ENCODE measurements around the gene WNT6. TPM values are rescaled to one million over a fixed set of nuclear protein-coding genes. Genes with fewer than 3 reads are reported as not detected.

Gene WNT6
- total RNA-seq, 1 experiment from 2014 or later: 1.4 TPM

DNA sequence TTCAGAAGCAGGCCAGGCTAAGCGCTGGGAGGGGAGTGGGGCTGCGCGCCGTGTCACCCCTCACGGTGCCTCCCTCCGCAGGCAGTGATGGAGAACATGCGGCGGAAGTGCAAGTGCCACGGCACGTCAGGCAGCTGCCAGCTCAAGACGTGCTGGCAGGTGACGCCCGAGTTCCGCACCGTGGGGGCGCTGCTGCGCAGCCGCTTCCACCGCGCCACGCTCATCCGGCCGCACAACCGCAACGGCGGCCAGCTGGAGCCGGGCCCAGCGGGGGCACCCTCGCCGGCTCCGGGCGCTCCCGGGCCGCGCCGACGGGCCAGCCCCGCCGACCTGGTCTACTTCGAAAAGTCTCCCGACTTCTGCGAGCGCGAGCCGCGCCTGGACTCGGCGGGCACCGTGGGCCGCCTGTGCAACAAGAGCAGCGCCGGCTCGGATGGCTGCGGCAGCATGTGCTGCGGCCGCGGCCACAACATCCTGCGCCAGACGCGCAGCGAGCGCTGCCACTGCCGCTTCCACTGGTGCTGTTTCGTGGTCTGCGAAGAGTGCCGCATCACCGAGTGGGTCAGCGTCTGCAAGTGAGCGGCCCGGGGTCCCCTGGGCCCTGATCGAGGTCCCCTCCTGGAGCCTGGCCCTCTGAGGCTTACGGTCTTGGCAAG is 33.2 kb downstream of the WNT6 start:
- intact Hi-C loops (cut with micrococcal nuclease): no loop called here
- Histone ChIP-seq H3K27ac (ENCODE audit: low read depth, low read length) (peak overlapping the region; percentile 92), H3K36me3 (ENCODE audit: control insufficient read depth in 1 of 2, insufficient read depth in 2 of 2, low read length in 2 of 2) (no peaks in the 10 kb centered on the region), H4K20me1 (ENCODE audit: insufficient read depth) (no peaks in the 10 kb centered on the region), H2AFZ (ENCODE audit: low read depth, low read length, poor library complexity, severe bottlenecking) (no peak overlapping the region), H3K4me1 (ENCODE audit: control insufficient read depth in 1 of 2, insufficient read depth in 2 of 2, low read length in 2 of 2) (peaks cover 47 to 61% of the 10 kb centered on the region in 2 experiments), H3K4me3 (replicated peaks in 1 of 2; ENCODE audit: low read depth in 1 of 2, low read length in 2 of 2) (peak overlapping the region; percentile 69 to 76), H3K9me2 (ENCODE audit: insufficient read depth) (no peaks in the 10 kb centered on the region), H3K4me2 (ENCODE audit: low read length) (peak overlapping the region; percentile 92), H3K9ac (ENCODE audit: low read length) (peak overlapping the region; percentile 82), H3K9me3 (ENCODE audit: control insufficient read depth in 1 of 2, insufficient read depth in 1 of 2, low read depth in 1 of 2, low read length in 2 of 2) (no peaks in the 10 kb centered on the region), H3K79me2 (ENCODE audit: insufficient read depth, low read length) (no peaks in the 10 kb centered on the region; the same call in 1 of the 2 replicates), H3K27me3 (ENCODE audit: insufficient read depth, low read length) (no peaks in the 10 kb centered on the region)
- POLR2A ChIA-PET: interaction anchor here (1.0 to 1.7 kb wide), 2 partner anchors 9 to 109 kb away, joined by 3 to 4 read pairs; no protein-coding TSS in a partner anchor
- BruUV-seq (replicated peaks): no TSS peak
- ATAC-seq (peak; percentile 66), DNase-seq (ENCODE audit: low read depth, low spot score) (peak; percentile 56)
- CTCF ChIA-PET: interaction anchor here (0.7 to 10.3 kb wide), 6 partner anchors 14 to 109 kb away, joined by 3 to 278 read pairs (median 6); partner anchors contain the start of gene WNT10A
- RAD21 ChIA-PET (ENCODE audit: low non-redundant PET in 1 of 2, low total read pairs in 2 of 2, uncharacterized antibody in 2 of 2, unreplicated experiment in 2 of 2): no interaction called here
- no peak for TF ChIP-seq SRF (IDR thresholded peaks at IDR 0.05; ENCODE audit: low read depth)
- TF ChIP-seq TCF7L2 (IDR thresholded peaks at IDR 0.05; ENCODE audit: borderline replicate concordance, extremely low read depth, insufficient read depth, insufficient read length): peak; percentile 42
- TF ChIP-seq CBX3 (IDR thresholded peaks at IDR 0.05; ENCODE audit: low read depth): no peak
- TF ChIP-seq, protein P1, sequence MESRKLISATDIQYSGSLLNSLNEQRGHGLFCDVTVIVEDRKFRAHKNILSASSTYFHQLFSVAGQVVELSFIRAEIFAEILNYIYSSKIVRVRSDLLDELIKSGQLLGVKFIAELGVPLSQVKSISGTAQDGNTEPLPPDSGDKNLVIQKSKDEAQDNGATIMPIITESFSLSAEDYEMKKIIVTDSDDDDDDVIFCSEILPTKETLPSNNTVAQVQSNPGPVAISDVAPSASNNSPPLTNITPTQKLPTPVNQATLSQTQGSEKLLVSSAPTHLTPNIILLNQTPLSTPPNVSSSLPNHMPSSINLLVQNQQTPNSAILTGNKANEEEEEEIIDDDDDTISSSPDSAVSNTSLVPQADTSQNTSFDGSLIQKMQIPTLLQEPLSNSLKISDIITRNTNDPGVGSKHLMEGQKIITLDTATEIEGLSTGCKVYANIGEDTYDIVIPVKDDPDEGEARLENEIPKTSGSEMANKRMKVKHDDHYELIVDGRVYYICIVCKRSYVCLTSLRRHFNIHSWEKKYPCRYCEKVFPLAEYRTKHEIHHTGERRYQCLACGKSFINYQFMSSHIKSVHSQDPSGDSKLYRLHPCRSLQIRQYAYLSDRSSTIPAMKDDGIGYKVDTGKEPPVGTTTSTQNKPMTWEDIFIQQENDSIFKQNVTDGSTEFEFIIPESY (IDR thresholded peaks at IDR 0.05; ENCODE audit: extremely low read depth, insufficient replicate concordance, low read length): peak; percentile 64
- TF ChIP-seq YY1 (IDR thresholded peaks at IDR 0.05; ENCODE audit: extremely low read depth, insufficient replicate concordance, low read depth, low read length): peak; percentile 72
- TF ChIP-seq, protein P2, sequence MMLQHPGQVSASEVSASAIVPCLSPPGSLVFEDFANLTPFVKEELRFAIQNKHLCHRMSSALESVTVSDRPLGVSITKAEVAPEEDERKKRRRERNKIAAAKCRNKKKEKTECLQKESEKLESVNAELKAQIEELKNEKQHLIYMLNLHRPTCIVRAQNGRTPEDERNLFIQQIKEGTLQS (IDR thresholded peaks at IDR 0.05): no peak
- no peak for TF ChIP-seq EZH2phosphoT487 (IDR thresholded peaks at IDR 0.05; ENCODE audit: borderline replicate concordance)
- TF ChIP-seq EZH2 (IDR thresholded peaks at IDR 0.05): no peak
- TF ChIP-seq ELF1 (IDR thresholded peaks at IDR 0.05; ENCODE audit: borderline replicate concordance, low read depth): no peak
- TF ChIP-seq ZFX (IDR thresholded peaks at IDR 0.05): peak; percentile 91
- TF ChIP-seq SP1 (IDR thresholded peaks at IDR 0.05; ENCODE audit: low read depth): no peak
- no peak for TF ChIP-seq FOSL1 (IDR thresholded peaks at IDR 0.05; ENCODE audit: low read depth)
- TF ChIP-seq, protein P3, sequence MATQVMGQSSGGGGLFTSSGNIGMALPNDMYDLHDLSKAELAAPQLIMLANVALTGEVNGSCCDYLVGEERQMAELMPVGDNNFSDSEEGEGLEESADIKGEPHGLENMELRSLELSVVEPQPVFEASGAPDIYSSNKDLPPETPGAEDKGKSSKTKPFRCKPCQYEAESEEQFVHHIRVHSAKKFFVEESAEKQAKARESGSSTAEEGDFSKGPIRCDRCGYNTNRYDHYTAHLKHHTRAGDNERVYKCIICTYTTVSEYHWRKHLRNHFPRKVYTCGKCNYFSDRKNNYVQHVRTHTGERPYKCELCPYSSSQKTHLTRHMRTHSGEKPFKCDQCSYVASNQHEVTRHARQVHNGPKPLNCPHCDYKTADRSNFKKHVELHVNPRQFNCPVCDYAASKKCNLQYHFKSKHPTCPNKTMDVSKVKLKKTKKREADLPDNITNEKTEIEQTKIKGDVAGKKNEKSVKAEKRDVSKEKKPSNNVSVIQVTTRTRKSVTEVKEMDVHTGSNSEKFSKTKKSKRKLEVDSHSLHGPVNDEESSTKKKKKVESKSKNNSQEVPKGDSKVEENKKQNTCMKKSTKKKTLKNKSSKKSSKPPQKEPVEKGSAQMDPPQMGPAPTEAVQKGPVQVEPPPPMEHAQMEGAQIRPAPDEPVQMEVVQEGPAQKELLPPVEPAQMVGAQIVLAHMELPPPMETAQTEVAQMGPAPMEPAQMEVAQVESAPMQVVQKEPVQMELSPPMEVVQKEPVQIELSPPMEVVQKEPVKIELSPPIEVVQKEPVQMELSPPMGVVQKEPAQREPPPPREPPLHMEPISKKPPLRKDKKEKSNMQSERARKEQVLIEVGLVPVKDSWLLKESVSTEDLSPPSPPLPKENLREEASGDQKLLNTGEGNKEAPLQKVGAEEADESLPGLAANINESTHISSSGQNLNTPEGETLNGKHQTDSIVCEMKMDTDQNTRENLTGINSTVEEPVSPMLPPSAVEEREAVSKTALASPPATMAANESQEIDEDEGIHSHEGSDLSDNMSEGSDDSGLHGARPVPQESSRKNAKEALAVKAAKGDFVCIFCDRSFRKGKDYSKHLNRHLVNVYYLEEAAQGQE (IDR thresholded peaks at IDR 0.05; ENCODE audit: low read depth): no peak
- no peak for TF ChIP-seq CEBPB (IDR thresholded peaks at IDR 0.05; ENCODE audit: low read depth)
- no peak for TF ChIP-seq EGR1 (IDR thresholded peaks at IDR 0.05; ENCODE audit: low read depth)
- TF ChIP-seq ZNF274 (IDR thresholded peaks at IDR 0.05; ENCODE audit: low read depth, low read length): no peak
- no peak for TF ChIP-seq JUND (IDR thresholded peaks at IDR 0.05)
- no peak for TF ChIP-seq RAD21 (IDR thresholded peaks at IDR 0.05; ENCODE audit: low read depth)
- TF ChIP-seq SIN3A (IDR thresholded peaks at IDR 0.05; ENCODE audit: low read depth): no peak
- TF ChIP-seq, protein P4, sequence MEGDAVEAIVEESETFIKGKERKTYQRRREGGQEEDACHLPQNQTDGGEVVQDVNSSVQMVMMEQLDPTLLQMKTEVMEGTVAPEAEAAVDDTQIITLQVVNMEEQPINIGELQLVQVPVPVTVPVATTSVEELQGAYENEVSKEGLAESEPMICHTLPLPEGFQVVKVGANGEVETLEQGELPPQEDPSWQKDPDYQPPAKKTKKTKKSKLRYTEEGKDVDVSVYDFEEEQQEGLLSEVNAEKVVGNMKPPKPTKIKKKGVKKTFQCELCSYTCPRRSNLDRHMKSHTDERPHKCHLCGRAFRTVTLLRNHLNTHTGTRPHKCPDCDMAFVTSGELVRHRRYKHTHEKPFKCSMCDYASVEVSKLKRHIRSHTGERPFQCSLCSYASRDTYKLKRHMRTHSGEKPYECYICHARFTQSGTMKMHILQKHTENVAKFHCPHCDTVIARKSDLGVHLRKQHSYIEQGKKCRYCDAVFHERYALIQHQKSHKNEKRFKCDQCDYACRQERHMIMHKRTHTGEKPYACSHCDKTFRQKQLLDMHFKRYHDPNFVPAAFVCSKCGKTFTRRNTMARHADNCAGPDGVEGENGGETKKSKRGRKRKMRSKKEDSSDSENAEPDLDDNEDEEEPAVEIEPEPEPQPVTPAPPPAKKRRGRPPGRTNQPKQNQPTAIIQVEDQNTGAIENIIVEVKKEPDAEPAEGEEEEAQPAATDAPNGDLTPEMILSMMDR (IDR thresholded peaks at IDR 0.05 in 2 of 3, conservative IDR thresholded peaks at IDR 0.05 in 1 of 3; ENCODE audit: borderline replicate concordance in 1 of 3, insufficient read depth in 1 of 3, low read depth in 2 of 3, low read length in 2 of 3): peak in 2 of 3 experiments; percentile 43 to 48; a peak in 4 of 6 replicates

All from HCT116 (cell line).